ENCODE data around the gene FUT1.
"Not testable (repeated sequence)": the region's sequence is repeated elsewhere in the genome, so short reads cannot be mapped to it uniquely, and the experiment has no call there.

The FUT1 gene

GRCh38 chr19:48752496-48753365 is at the start of gene FUT1:
TSS of gene FUT1 (minus strand) at chr19:48752641. CDS start at chr19:48751281, 1,360 bp downstream.
- DNase-seq, result peak; percentile 35

GRCh38 chr19:48799358-48800300 is 47.2 kb upstream of the FUT1 start:
- no peak for DNase-seq

- DNase-seq, result no peak
Observed at GRCh38 chr19:48798937-48799336, 46.5 kb upstream of the FUT1 start.

DNA sequence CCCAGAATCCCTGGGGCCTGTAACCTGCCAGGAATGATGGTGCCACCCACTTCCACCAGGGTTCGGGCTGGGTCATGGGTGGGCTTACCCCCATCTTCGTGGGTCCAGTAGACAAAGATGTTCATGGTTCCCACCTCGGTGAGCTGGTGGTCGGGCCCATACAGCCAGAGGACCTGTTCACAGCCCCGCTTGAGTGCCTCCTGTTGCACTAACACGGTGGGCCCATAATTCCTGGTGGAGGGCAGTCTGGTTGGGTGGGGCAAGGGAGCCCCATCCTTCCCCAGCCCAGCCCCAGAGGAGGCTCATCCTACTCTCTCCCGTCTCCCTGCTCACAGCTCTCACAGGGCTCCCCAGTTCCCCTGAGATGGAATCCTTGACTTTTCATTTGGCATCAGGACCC is 44.7 kb upstream of the FUT1 start:
- DNase-seq, result no peak

- DNase-seq, result no peak
Observed at GRCh38 chr19:48796298-48797083, 44.0 kb upstream of the FUT1 start.

GRCh38 chr19:48795685-48796070 is 43.2 kb upstream of the FUT1 start:
- DNase-seq, result no peak

GRCh38 chr19:48795055-48795684 is 42.7 kb upstream of the FUT1 start:
- peak; percentile 92 for DNase-seq

GRCh38 chr19:48794291-48794690 is 41.9 kb upstream of the FUT1 start:
- DNase-seq, result no peak

DNA sequence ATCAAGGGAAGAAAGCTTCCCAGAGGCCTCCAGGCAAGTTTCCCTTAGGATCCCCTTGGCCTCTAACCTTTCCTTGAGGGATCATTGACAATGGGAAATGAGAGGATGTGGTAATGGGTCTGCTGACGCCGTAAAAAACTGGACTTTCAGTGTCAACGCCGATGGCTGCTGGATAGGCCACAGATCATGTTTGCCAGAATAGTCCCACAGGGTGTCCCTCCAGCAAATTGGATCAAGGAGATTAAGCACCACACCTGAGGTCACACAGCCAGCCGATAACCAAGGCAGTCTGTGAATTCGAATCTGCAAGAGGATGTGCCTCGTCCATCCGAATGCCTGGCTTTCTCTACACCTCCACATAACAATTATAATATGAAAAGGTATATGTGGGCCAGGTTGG is 40.8 kb upstream of the FUT1 start:
- DNase-seq, result no peak

- DNase-seq, result not testable (repeated sequence)
Observed at GRCh38 chr19:48787331-48787730, 34.9 kb upstream of the FUT1 start.

DNA sequence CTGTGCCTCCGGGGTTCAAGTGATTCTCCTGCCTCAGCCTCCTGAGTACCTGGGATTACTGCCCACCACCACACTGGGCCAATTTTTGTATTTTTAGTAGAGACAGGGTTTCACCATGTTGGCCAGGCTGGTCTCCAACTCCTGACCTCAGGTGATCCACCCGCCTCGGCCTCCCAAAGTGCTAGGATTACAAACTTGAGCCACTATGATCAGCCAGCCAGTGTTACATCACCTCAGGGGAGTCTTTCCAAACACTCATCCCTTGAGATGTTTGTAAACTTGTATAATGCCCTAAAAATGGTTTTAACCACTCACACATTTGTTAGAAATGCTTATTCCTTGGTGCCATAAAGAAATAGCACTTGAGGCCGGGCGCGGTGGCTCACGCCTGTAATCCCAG is 34.0 kb upstream of the FUT1 start:
- DNase-seq, result not testable (repeated sequence)

GRCh38 chr19:48784527-48784926 is 32.1 kb upstream of the FUT1 start:
- no peak for DNase-seq

DNA sequence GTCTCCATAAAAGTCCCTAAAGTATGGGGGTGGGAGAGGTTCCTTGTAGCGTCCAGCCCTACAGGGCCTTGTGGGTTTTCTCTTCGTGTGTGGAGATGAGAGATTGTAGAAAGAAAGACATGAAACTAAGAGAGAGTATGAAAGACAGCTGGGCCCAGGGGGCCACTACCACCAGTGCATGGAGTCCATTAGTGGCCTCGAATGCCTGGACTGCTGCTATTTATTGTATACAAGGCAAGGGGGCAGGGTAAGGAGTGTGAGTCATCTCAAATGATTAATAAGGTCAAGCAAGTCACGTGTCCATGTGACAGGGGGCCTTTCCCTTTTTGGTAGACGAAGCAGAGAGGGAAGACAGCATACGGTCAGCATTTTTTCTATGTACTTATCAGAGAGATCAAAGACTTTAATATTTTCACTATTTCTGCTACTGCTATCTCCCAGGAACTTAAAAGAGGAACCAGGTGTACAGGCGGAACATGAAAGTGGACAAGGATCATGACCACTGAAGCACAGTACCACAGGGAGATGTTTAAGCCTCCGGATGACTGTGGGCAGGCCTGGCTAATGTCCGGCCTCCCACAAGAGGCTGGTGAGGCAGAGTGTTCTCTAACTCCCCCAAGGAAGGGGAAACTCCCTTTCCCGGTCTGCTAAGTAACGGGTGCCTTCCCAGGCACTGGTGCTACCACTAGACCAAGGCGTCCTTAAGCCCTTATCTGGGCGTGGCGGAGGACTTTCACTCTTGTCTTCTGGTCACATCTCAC is 28.4 kb upstream of the FUT1 start:
- DNase-seq, result peak; percentile 15

- no peak for DNase-seq
Observed at GRCh38 chr19:48779636-48780035, 27.2 kb upstream of the FUT1 start.

GRCh38 chr19:48777720-48778119 is 25.3 kb upstream of the FUT1 start:
- DNase-seq, result no peak

- DNase-seq, result no peak
Observed at GRCh38 chr19:48777139-48777538, 24.7 kb upstream of the FUT1 start.

DNA sequence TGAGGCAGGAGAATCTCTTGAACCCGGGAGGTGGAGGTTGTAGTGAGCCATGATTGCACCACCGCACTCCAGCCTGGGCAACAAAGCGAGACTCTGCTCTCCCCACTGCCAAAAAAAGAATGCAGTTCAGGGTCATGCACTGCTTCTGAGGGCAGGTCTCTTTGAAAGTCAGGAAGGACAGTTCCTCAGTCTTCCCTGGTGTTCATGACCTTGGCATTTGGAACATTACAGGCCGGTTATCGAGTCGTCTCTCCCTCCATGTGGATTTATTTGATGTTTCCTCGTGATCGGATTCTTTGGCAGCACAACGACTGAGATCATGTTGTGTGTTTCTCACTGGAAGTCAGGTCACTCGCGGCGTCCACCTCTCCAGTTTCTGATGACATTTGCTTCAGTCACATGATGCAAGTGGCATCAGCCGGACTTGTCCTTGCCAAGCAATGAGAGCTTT is 20.1 kb upstream of the FUT1 start:
- no peak for DNase-seq

DNA sequence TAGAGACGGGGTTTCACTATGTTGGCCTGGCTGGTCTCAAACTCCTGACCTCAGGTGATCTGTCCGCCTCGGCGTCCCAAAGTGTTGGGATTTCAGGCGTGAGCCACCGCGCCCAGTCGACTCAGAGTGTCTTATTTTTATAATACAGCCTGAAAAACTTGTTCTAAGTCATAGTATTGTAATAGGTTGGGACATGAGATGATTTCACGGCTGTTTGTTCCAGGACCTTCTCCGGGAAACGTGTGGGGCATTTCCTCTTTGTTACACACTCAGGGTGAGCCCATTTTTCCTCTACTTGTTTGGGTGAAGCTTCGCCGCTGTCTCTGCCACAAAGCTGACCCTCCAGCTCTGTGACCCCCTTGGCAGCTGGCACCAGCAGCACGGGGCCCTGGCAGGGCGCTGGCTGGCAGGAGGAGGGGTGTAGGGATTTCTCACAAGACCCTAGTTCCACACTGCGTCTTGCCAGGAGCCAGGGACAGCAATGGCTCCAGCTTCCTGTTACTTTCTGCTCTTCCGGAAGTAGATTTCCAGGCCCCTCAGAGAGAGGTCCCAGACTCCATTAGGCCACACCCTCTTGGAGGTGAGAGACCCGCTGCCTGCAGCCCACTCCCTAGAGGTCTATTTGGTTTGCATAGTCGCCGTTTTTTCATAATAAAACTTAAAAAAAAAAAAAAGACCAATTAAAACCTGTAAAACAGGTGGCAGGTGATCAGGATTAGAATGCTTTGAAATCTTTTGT is 18.5 kb upstream of the FUT1 start:
- no peak for DNase-seq

DNA sequence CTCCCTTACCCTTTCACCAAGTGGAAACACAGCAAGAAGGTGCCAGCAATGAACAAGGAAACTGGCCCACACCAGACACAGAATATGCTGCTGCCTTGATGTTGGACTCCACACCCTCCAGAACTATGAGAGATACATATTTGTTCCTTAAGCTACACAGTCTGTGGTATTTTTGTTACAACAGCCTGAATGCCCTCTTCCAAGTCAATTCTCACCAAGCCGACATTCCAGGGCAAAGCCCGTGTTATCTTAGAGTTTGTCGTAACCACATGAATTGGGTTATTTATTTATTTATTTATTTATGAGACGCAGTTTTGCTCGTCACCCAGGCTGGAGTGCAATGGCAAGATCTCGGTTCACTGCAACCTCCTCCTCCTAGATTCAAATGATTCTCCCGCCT is 17.8 kb upstream of the FUT1 start:
- no peak for DNase-seq

- DNase-seq, result no peak
Observed at GRCh38 chr19:48768994-48769713, 16.7 kb upstream of the FUT1 start.
